ENCODE results near the gene NUDCD3. TPM values are rescaled to one million over a fixed set of nuclear protein-coding genes. Genes with fewer than 3 reads are reported as not detected.
"Not testable (repeated sequence)": the region's sequence is repeated elsewhere in the genome, so short reads cannot be mapped to it uniquely, and the experiment has no call there.

Gene NUDCD3
- total RNA-seq, 4 donors from 2014 or later, result 44.7 to 57.3 (median 49.7) TPM

DNA sequence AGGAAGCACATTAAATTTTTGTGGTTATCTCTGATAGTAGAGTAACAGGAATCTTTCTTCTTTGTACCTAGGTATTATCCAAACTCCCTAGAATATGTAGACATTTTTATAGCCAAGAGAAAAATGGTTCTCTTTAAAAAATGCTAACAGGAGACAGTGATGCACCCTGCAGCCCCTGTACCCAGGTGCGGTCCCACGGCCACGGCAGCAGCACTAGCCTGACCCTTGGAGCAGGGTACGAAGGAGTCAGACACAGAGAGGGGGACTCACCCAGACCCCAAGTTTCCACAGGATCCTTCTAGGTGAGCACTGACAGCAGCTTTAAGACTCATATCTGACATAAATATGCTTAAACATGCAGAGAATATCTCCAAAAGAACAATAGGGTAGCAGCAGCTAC is 60.4 kb downstream of the NUDCD3 start:
- 94 to 96% methylated on average over 4 of the region's 4 CpGs for WGBS, 2 donors

DNA sequence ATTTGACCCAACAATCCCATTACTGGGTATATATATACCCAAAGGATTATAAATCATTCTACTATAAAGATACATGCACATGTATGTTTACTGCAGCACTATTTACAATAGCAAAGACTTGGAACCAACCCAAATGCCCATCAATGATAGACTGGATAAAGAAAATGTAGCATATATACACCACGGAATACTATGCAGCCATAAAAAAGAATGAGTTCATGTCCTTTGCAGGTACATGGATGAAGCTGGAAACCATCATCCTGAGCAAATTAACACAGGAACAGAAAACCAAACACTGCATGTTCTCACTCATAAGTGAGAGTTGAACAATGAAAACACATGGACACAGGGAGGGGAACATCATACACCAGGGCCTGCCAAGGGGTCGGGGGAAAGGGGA is 65.7 kb downstream of the NUDCD3 start:
- peaks cover 0 to 31% (median 5%) of the 10 kb centered on the region in 3 donors for H3K36me3 ChIP-seq
- H3K27me3 ChIP-seq; H3K27ac ChIP-seq; H3K9me3 ChIP-seq; H3K4me3 ChIP-seq; DNase-seq (ENCODE audit: low spot score in 2 of 2); H3K4me1 ChIP-seq: not testable (repeated sequence)
- 95 to 97% methylated on average over 2 of the region's 2 CpGs for WGBS, 2 donors

More for the DNA sequence above, 60.4 kb downstream of the NUDCD3 start:
- H3K4me3 ChIP-seq, result no peak overlapping the region
- H3K27ac ChIP-seq, result no peak overlapping the region
- H3K9me3 ChIP-seq, result no peaks in the 10 kb centered on the region
- H3K4me1 ChIP-seq, result peaks cover 0 to 25% (median 0%) of the 10 kb centered on the region in 4 donors
- peaks cover 0 to 26% (median 5%) of the 10 kb centered on the region in 3 donors for H3K36me3 ChIP-seq
- H3K27me3 ChIP-seq, result no peaks in the 10 kb centered on the region
- TF ChIP-seq POLR2A (IDR thresholded peaks at IDR 0.05) (no peak), EP300 (IDR thresholded peaks at IDR 0.05) (no peak)
- TF ChIP-seq, protein P1, sequence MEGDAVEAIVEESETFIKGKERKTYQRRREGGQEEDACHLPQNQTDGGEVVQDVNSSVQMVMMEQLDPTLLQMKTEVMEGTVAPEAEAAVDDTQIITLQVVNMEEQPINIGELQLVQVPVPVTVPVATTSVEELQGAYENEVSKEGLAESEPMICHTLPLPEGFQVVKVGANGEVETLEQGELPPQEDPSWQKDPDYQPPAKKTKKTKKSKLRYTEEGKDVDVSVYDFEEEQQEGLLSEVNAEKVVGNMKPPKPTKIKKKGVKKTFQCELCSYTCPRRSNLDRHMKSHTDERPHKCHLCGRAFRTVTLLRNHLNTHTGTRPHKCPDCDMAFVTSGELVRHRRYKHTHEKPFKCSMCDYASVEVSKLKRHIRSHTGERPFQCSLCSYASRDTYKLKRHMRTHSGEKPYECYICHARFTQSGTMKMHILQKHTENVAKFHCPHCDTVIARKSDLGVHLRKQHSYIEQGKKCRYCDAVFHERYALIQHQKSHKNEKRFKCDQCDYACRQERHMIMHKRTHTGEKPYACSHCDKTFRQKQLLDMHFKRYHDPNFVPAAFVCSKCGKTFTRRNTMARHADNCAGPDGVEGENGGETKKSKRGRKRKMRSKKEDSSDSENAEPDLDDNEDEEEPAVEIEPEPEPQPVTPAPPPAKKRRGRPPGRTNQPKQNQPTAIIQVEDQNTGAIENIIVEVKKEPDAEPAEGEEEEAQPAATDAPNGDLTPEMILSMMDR (IDR thresholded peaks at IDR 0.05), result no peak
- no peak for DNase-seq (ENCODE audit: low spot score in 2 of 2)

DNA sequence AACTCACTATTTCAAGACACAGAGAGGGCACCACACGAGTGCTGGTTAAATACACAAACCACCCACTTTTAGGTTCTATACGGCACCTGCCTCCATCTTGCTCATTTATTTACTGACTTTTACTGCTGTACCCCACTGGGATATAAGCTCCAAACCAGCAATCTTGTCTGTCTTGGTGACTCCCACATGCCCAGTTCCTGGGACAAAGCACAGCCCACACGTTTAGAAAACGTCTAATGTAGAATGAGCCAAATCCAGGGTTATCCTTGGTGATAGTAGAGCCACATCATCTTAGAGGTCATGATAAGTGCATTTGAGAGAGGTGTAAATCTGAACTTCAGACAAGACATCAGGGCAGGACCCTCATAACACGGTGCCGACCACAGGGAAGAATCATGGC is 73.5 kb downstream of the NUDCD3 start:
- no peak overlapping the region for H3K27ac ChIP-seq
- 74 to 77% methylated on average over 6 of the region's 6 CpGs for WGBS, 2 donors
- H3K27me3 ChIP-seq, result no peaks in the 10 kb centered on the region
- peaks cover 0 to 28% (median 0%) of the 10 kb centered on the region in 3 donors for H3K36me3 ChIP-seq
- peaks cover 0 to 2% (median 0%) of the 10 kb centered on the region in 4 donors for H3K9me3 ChIP-seq
- TF ChIP-seq POLR2A (IDR thresholded peaks at IDR 0.05) (no peak), EP300 (IDR thresholded peaks at IDR 0.05) (no peak)
- TF ChIP-seq, protein P1 (IDR thresholded peaks at IDR 0.05), result no peak
- no peak overlapping the region for H3K4me3 ChIP-seq
- no peak for DNase-seq (ENCODE audit: low spot score in 2 of 2)
- peaks cover 0 to 5% (median 0%) of the 10 kb centered on the region in 4 donors for H3K4me1 ChIP-seq

DNA sequence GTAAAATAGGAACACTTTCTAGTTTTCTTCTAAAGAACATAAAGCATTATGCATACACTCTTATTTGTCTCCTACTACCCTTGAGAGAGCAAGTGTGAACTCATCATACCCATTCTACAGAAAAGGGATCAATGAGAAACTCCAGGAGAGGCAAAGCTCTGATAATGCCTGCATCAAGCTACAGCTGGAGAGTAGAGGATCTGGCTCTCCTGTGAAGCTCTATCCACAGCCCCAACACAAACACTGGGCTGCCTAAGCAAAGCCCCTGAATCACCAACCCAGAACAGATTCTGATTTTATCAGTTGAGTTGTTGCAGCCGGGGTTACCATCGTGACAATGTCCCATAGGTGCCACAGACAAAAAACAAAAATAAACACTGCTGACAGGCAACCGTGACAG is 74.9 kb downstream of the NUDCD3 start:
- peaks cover 0 to 5% (median 0%) of the 10 kb centered on the region in 4 donors for H3K4me1 ChIP-seq
- H3K4me3 ChIP-seq, result no peak overlapping the region
- TF ChIP-seq POLR2A (IDR thresholded peaks at IDR 0.05) (no peak), EP300 (IDR thresholded peaks at IDR 0.05) (no peak)
- TF ChIP-seq, protein P1 (IDR thresholded peaks at IDR 0.05), result no peak
- no peak overlapping the region for H3K27ac ChIP-seq
- H3K36me3 ChIP-seq, result peaks cover 0 to 39% (median 0%) of the 10 kb centered on the region in 3 donors
- no peak for DNase-seq (ENCODE audit: low spot score in 2 of 2)
- peaks cover 0 to 15% (median 0%) of the 10 kb centered on the region in 4 donors for H3K9me3 ChIP-seq
- H3K27me3 ChIP-seq, result no peaks in the 10 kb centered on the region
- WGBS, 2 donors, result 85 to 92% methylated on average over 3 of the region's 3 CpGs

DNA sequence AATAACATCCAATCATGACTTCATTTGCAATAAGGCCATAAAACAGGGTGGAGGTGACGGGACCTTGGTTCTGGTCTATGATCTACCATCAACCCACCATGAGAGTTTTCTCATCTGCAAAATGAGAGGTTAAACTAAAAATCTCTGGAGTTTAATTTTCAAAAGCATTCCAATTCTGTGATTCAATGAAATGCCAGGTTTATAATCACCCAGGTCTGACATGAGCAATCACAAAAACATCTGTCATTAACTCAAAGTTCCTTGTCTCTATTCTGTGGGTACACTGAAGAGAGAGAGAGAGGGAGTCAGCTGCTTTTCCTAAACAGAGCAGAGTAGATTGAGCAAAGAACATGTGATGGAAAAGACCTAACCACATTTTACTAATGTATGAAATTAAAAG is 75.4 kb downstream of the NUDCD3 start:
- peaks cover 0 to 20% (median 0%) of the 10 kb centered on the region in 4 donors for H3K9me3 ChIP-seq
- no peak overlapping the region for H3K4me3 ChIP-seq
- H3K27ac ChIP-seq, result no peak overlapping the region
- WGBS, 2 donors, result 92 to 100% methylated on average over 1 of the region's 1 CpG
- peaks cover 0 to 43% (median 0%) of the 10 kb centered on the region in 3 donors for H3K36me3 ChIP-seq
- H3K4me1 ChIP-seq, result peaks cover 0 to 5% (median 0%) of the 10 kb centered on the region in 4 donors
- H3K27me3 ChIP-seq, result no peaks in the 10 kb centered on the region
- TF ChIP-seq, protein P1 (IDR thresholded peaks at IDR 0.05), result no peak
- no peak for TF ChIP-seq EP300 (IDR thresholded peaks at IDR 0.05)
- no peak for TF ChIP-seq POLR2A (IDR thresholded peaks at IDR 0.05)
- no peak for DNase-seq (ENCODE audit: low spot score in 2 of 2)
